ENCODE data around the gene MAGI2. TPM values are rescaled to one million over a fixed set of nuclear protein-coding genes. Genes with fewer than 3 reads are reported as not detected.
"Not testable (repeated sequence)": the region's sequence is repeated elsewhere in the genome, so short reads cannot be mapped to it uniquely, and the experiment has no call there.

The MAGI2 gene
- total RNA-seq, 2 donors from 2014 or later = 18.3 to 31.8 TPM

GRCh38 chr7:79034730-79035129 is 418.7 kb downstream of the MAGI2 start:
- Histone ChIP-seq H3K27ac (no peak overlapping the region), H3K4me1 (ENCODE audit: control insufficient read depth in 1 of 2, low read depth in 2 of 2) (peaks cover 4 to 24% of the 10 kb centered on the region in 2 donors), H3K36me3 (no peaks in the 10 kb centered on the region), H3K9me3 (no peaks in the 10 kb centered on the region), H3K4me3 (no peak overlapping the region), H3K27me3 (replicated peaks; ENCODE audit: insufficient read depth) (no peaks in the 10 kb centered on the region)
- TF ChIP-seq CTCF (IDR thresholded peaks at IDR 0.05) = no peak
- ATAC-seq (ENCODE audit: insufficient number of reproducible peaks, low FRiP score, low read depth) (no peak), DNase-seq (ENCODE audit: low spot score) (no peak)

- DNase-seq (ENCODE audit: low spot score); H3K4me1 ChIP-seq (ENCODE audit: control insufficient read depth in 1 of 2, low read depth in 2 of 2); H3K27me3 ChIP-seq (replicated peaks; ENCODE audit: insufficient read depth); H3K4me3 ChIP-seq; H3K27ac ChIP-seq; H3K36me3 ChIP-seq; ATAC-seq (ENCODE audit: insufficient number of reproducible peaks, low FRiP score, low read depth); H3K9me3 ChIP-seq: not testable (repeated sequence)
Measured at GRCh38 chr7:79019711-79020110, 433.8 kb downstream of the MAGI2 start.

- Histone ChIP-seq H3K27me3 (replicated peaks; ENCODE audit: insufficient read depth) (no peaks in the 10 kb centered on the region), H3K9me3 (no peaks in the 10 kb centered on the region), H3K4me1 (ENCODE audit: control insufficient read depth in 1 of 2, low read depth in 2 of 2) (no peaks in the 10 kb centered on the region), H3K27ac (no peak overlapping the region), H3K4me3 (no peak overlapping the region), H3K36me3 (no peaks in the 10 kb centered on the region)
- no peak for TF ChIP-seq CTCF (IDR thresholded peaks at IDR 0.05)
- ATAC-seq (ENCODE audit: insufficient number of reproducible peaks, low FRiP score, low read depth) (no peak), DNase-seq (ENCODE audit: low spot score) (no peak)
Measured at GRCh38 chr7:79011921-79012320, 441.5 kb downstream of the MAGI2 start.

GRCh38 chr7:79009647-79010046 is 443.8 kb downstream of the MAGI2 start:
- ATAC-seq (ENCODE audit: insufficient number of reproducible peaks, low FRiP score, low read depth) = no peak
- no peak overlapping the region for H3K27ac ChIP-seq
- no peaks in the 10 kb centered on the region for H3K36me3 ChIP-seq
- H3K27me3 ChIP-seq (replicated peaks; ENCODE audit: insufficient read depth) = no peaks in the 10 kb centered on the region
- DNase-seq (ENCODE audit: low spot score) = no peak
- no peak for TF ChIP-seq CTCF (IDR thresholded peaks at IDR 0.05)
- H3K4me3 ChIP-seq = no peak overlapping the region
- no peaks in the 10 kb centered on the region for H3K4me1 ChIP-seq (ENCODE audit: control insufficient read depth in 1 of 2, low read depth in 2 of 2)
- no peaks in the 10 kb centered on the region for H3K9me3 ChIP-seq

- Histone ChIP-seq H3K9me3 (no peaks in the 10 kb centered on the region), H3K27ac (no peak overlapping the region)
- DNase-seq (ENCODE audit: low spot score) = no peak
Measured at GRCh38 chr7:79008786-79009185, 444.7 kb downstream of the MAGI2 start.

More at GRCh38 chr7:79008786-79009185, 444.7 kb downstream of the MAGI2 start:
- H3K4me3 ChIP-seq = no peak overlapping the region
- H3K27me3 ChIP-seq (replicated peaks; ENCODE audit: insufficient read depth) = no peaks in the 10 kb centered on the region
- no peaks in the 10 kb centered on the region for H3K4me1 ChIP-seq (ENCODE audit: control insufficient read depth in 1 of 2, low read depth in 2 of 2)
- no peak for ATAC-seq (ENCODE audit: insufficient number of reproducible peaks, low FRiP score, low read depth)
- H3K36me3 ChIP-seq = no peaks in the 10 kb centered on the region
- TF ChIP-seq CTCF (IDR thresholded peaks at IDR 0.05) = no peak
